ENCODE results near the gene CCDC187.

CCDC187 gene

GRCh38 chr9:136252846-136253245 lies 51.0 kb downstream of the CCDC187 start:
- DNase-seq (ENCODE audit: low read depth): no peak

- no peak for DNase-seq (ENCODE audit: low read depth)
Observed at GRCh38 chr9:136252281-136252680, 51.6 kb downstream of the CCDC187 start.

- no peak for DNase-seq (ENCODE audit: low read depth)
Observed at GRCh38 chr9:136251264-136252115, 52.4 kb downstream of the CCDC187 start.

- DNase-seq (ENCODE audit: low read depth): no peak
Observed at GRCh38 chr9:136250676-136251075, 53.2 kb downstream of the CCDC187 start.

- DNase-seq (ENCODE audit: low read depth): no peak
Observed at GRCh38 chr9:136249877-136250559, 53.9 kb downstream of the CCDC187 start.

GRCh38 chr9:136248951-136249876 lies 54.7 kb downstream of the CCDC187 start:
- no peak for DNase-seq (ENCODE audit: low read depth)

GRCh38 chr9:136247947-136248637 lies 55.8 kb downstream of the CCDC187 start:
- DNase-seq (ENCODE audit: low read depth): no peak

- no peak for DNase-seq (ENCODE audit: low read depth)
Observed at GRCh38 chr9:136247551-136247916, 56.4 kb downstream of the CCDC187 start.

GRCh38 chr9:136246849-136247550 lies 56.9 kb downstream of the CCDC187 start:
- no peak for DNase-seq (ENCODE audit: low read depth)

- peak; percentile 77 for DNase-seq (ENCODE audit: low read depth)
Observed at GRCh38 chr9:136245219-136246150, 58.4 kb downstream of the CCDC187 start, which contains the start of gene QSOX2. Gene QSOX2, minus strand, starts transcription at chr9:136245812. Its CDS starts 9 bp downstream, at chr9:136245803.

- DNase-seq (ENCODE audit: low read depth): no peak
Observed at GRCh38 chr9:136244969-136245218, 59.0 kb downstream of the CCDC187 start.

- peak; percentile 61 for DNase-seq (ENCODE audit: low read depth)
Observed at GRCh38 chr9:136244122-136244968, 59.5 kb downstream of the CCDC187 start.

GRCh38 chr9:136243631-136244030 lies 60.3 kb downstream of the CCDC187 start:
- DNase-seq (ENCODE audit: low read depth): no peak

GRCh38 chr9:136242918-136243525 lies 60.9 kb downstream of the CCDC187 start:
- DNase-seq (ENCODE audit: low read depth): no peak

GRCh38 chr9:136242248-136242647 lies 61.6 kb downstream of the CCDC187 start:
- no peak for DNase-seq (ENCODE audit: low read depth)

- no peak for DNase-seq (ENCODE audit: low read depth)
Observed at GRCh38 chr9:136241542-136241941, 62.4 kb downstream of the CCDC187 start.

GRCh38 chr9:136240941-136241340 lies 63.0 kb downstream of the CCDC187 start:
- DNase-seq (ENCODE audit: low read depth): no peak

- no peak for DNase-seq (ENCODE audit: low read depth)
Observed at GRCh38 chr9:136239983-136240330, 63.9 kb downstream of the CCDC187 start.
